Endothelial cell of umbilical vein (primary cell): ENCODE data around the gene TRIM14. TPM values are rescaled to one million over a fixed set of nuclear protein-coding genes. Genes with fewer than 3 reads are reported as not detected.

Experiments used
- BruUV-seq: library from RNA; stranded (reverse); fragments of 400-500 nt; replicated peaks from 2 replicates; lab custom pipeline; 2021; lab: Mats Ljungman, UMichigan
- CTCF ChIA-PET: fragments of 300-600, 350-600 bp; sonication (Branson Sonifier 250); formaldehyde crosslinking; loops from one replicate; lab custom pipeline; 2021; ENCODE audit warnings: antibody characterized with exemption, inconsistent platforms; lab: Charles Lee
- POLR2A ChIA-PET: fragments of 300-600, 350-600 bp; sonication (Branson Sonifier 250); formaldehyde crosslinking; loops from one replicate; lab custom pipeline; 2021; ENCODE audit warnings: antibody characterized with exemption, inconsistent platforms; lab: Charles Lee
- DNase-seq: peaks from one replicate; pipeline ENCODE4 v3.0.0-alpha.2; 2011; ENCODE audit warnings: low read depth, low spot score
- FAIRE-seq: peaks from 2 replicates; lab custom pipeline; 2011; peaks lifted over from hg19 to GRCh38; lab: Jason Lieb, UNC
- H2AFZ ChIP-seq: 2 replicates; pipeline ENCODE4 v1.6.0; 2012; ENCODE audit warnings: low read depth, low read length, control low read depth, inconsistent platforms
- H3K27ac ChIP-seq: 2 replicates; pipeline ENCODE4 v1.5.1; 2011; ENCODE audit warnings: low read depth, mild to moderate bottlenecking, control low read depth, low read length, moderate library complexity; ENCODE audit not compliant: insufficient read depth
- H3K27me3 ChIP-seq, 2 experiments: 2 replicates each; pipeline versions ENCODE4 v1.6.0 to v1.6.1; 2011; ENCODE audit warnings: low read length in 2 of 2, mixed read lengths in 1 of 2; ENCODE audit not compliant: control insufficient read depth in 2 of 2, insufficient read depth in 2 of 2
- H3K36me3 ChIP-seq, 2 experiments: 2 replicates in 1 of 2; 3 replicates in 1 of 2; pipeline ENCODE4 v1.5.1; 2011; ENCODE audit warnings: low read length in 2 of 2, mild to moderate bottlenecking in 1 of 2, moderate library complexity in 1 of 2; ENCODE audit not compliant: control insufficient read depth in 2 of 2, insufficient read depth in 2 of 2; ENCODE audit errors: extremely low read depth in 1 of 2
- H3K4me1 ChIP-seq: 3 replicates; pipeline ENCODE4 v1.5.1; 2011; ENCODE audit warnings: mild to moderate bottlenecking, low read length; ENCODE audit not compliant: control insufficient read depth, insufficient read depth; ENCODE audit errors: extremely low read depth
- H3K4me2 ChIP-seq: 2 replicates; pipeline ENCODE4 v1.6.1; 2011; ENCODE audit warnings: low read length, control low read depth, mixed read lengths; ENCODE audit not compliant: insufficient read depth
- H3K4me3 ChIP-seq, 3 experiments: fragments of 200-600 bp in 1 of 3; sonication (generic), shearing (Covaris generic) in 1 of 3; replicated peaks in 1 of 3; 2 replicates each; pipeline ENCODE4 v1.5.1; 2011 to 2016; ENCODE audit warnings: control low read depth in 3 of 3, low read length in 3 of 3, mild to moderate bottlenecking in 2 of 3, inconsistent platforms in 1 of 3, low read depth in 1 of 3, moderate library complexity in 1 of 3; ENCODE audit not compliant: insufficient read depth in 1 of 3
- H3K79me2 ChIP-seq: 2 replicates; pipeline ENCODE4 v1.6.0; 2012; ENCODE audit warnings: low read length, inconsistent platforms; ENCODE audit not compliant: control insufficient read depth, insufficient read depth
- H3K9ac ChIP-seq: replicated peaks from 2 replicates; pipeline ENCODE3; 2011; ENCODE audit warnings: low read length, control low read depth; ENCODE audit not compliant: insufficient read depth; ENCODE audit errors: extremely low read depth
- H3K9me1 ChIP-seq: replicated peaks from 3 replicates; pipeline ENCODE4 v1.6.0; 2011; ENCODE audit warnings: mild to moderate bottlenecking, low read length; ENCODE audit not compliant: control insufficient read depth, insufficient read depth; ENCODE audit errors: extremely low read depth
- H3K9me3 ChIP-seq: replicated peaks from 2 replicates; pipeline ENCODE4 v1.5.1; 2012; ENCODE audit warnings: low read length, inconsistent platforms; ENCODE audit not compliant: control insufficient read depth, insufficient read depth
- H4K20me1 ChIP-seq: replicated peaks from 2 replicates; pipeline ENCODE3; 2011; ENCODE audit warnings: mild to moderate bottlenecking, low read length; ENCODE audit not compliant: control insufficient read depth, insufficient read depth; ENCODE audit errors: extremely low read depth
- EZH2 ChIP-seq: IDR thresholded peaks from 2 replicates; pipeline ENCODE4 v1.6.1; 2012; ENCODE audit warnings: borderline replicate concordance, low read depth, mild to moderate bottlenecking, moderate library complexity, low read length, inconsistent platforms; ENCODE audit not compliant: severe bottlenecking
- FOS ChIP-seq: IDR thresholded peaks from 2 replicates; pipeline ENCODE4 v1.6.1; 2011; ENCODE audit warnings: mild to moderate bottlenecking, low read length, moderate library complexity, borderline replicate concordance; ENCODE audit not compliant: insufficient read depth
- GATA2 ChIP-seq: IDR thresholded peaks from 2 replicates; pipeline ENCODE4 v1.7.0; 2011; ENCODE audit warnings: low read depth, mild to moderate bottlenecking, moderate library complexity, mixed read lengths, low read length; ENCODE audit not compliant: insufficient read length, insufficient read depth
- JUN ChIP-seq: IDR thresholded peaks from 2 replicates; pipeline ENCODE4 v1.6.1; 2011; ENCODE audit warnings: borderline replicate concordance, low read depth; ENCODE audit not compliant: insufficient read length, insufficient read depth
- MYC ChIP-seq: IDR thresholded peaks from one replicate; pipeline ENCODE4 v1.6.1; 2011; ENCODE audit warnings: mild to moderate bottlenecking, low read depth, low read length
- POLR2A ChIP-seq: IDR thresholded peaks from 2 replicates; pipeline ENCODE4 v1.6.1; 2012; ENCODE audit warnings: low read depth, mild to moderate bottlenecking, control low read depth, low read length
- POLR2AphosphoS5 ChIP-seq: IDR thresholded peaks from 2 replicates; pipeline ENCODE4 v1.6.1; 2012; ENCODE audit warnings: low read depth, mild to moderate bottlenecking, control low read depth, low read length, moderate library complexity; ENCODE audit not compliant: insufficient read depth
- dilution Hi-C: fragments of 300-500 bp; cut with MboI; formaldehyde crosslinking; loops from one replicate; pipeline ENCODE4 v1.15.0; 2019; ENCODE audit warnings: low sequenced_read_pairs; ENCODE audit not compliant: extremely low pct_ligation_motif_present
- intact Hi-C: fragments of 100-400 bp; cut with micrococcal nuclease; formaldehyde crosslinking; loops from one replicate; pipeline ENCODE4 v1.10.0; 2022
- polyA plus RNA-seq, 4 experiments: library from polyadenylated mRNA; depleted of rRNA in 3 of 4; stranded (reverse) in 3 of 4; unstranded in 1 of 4; fragments of >200 nt; gene quantifications; 2 replicates each; pipeline versions ENCODE4 v1.2.1 to v1.2.3, GENCODE V29; 2011 to 2012; ENCODE audit warnings: missing spikeins in 1 of 4
- total RNA-seq: library from RNA; stranded (reverse); gene quantifications from 2 replicates; pipeline ENCODE4 v1.2.3, GENCODE V29; 2021
- TF ChIP-seq, protein P1 (sequence below), 2 donors: IDR thresholded peaks; 1 replicate in 1 of 2; 2 replicates in 1 of 2; pipeline ENCODE4 v1.5.1; 2011; ENCODE audit warnings: low read length in 2 of 2, mild to moderate bottlenecking in 2 of 2, moderate library complexity in 2 of 2, control low read depth in 1 of 2, inconsistent platforms in 1 of 2, low read depth in 1 of 2; ENCODE audit not compliant: insufficient read depth in 1 of 2; ENCODE audit errors: extremely low read depth in 1 of 2
- TF ChIP-seq, protein P2 (sequence below): IDR thresholded peaks from 2 replicates; pipeline ENCODE4 v1.6.1; 2011; ENCODE audit not compliant: insufficient read depth, insufficient read length

TRIM14 gene
- total and polyA plus RNA-seq, 2 donors (not counting 3 experiments of a cell fraction or from before 2014, with no cell fraction given), result 4.8 to 10.7 TPM

DNA sequence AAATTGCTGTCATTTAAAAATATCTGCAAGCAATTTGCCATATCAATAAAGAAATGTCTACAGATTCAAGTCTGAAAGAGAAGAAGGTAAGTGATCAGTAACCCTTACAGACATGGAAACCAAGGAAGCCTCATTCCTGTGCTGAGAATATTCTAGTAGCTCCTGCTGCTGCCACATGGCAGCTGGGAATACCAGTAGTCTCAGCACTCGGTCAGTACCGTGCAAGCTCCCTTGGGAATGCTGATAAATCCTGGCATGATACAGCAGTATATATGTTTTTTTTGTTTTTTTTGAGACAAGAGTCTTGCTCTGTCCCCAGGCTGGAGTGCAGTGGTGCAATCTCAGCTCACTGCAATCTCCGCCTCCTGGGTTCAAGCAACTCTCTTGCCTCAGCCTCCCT lies 34.6 kb downstream of the TRIM14 start:
- Histone ChIP-seq H3K4me2 (no peak overlapping the region), H3K27ac (no peak overlapping the region), H3K4me1 (peaks cover 15% of the 10 kb centered on the region), H3K27me3 (no peaks in the 10 kb centered on the region), H2AFZ (no peak overlapping the region), H3K79me2 (no peaks in the 10 kb centered on the region), H3K36me3 (peaks cover 5 to 15% of the 10 kb centered on the region in 2 experiments), H3K4me3 (no peak overlapping the region), H4K20me1 (no peaks in the 10 kb centered on the region), H3K9me1 (no peaks in the 10 kb centered on the region), H3K9me3 (no peaks in the 10 kb centered on the region), H3K9ac (no peak overlapping the region)
- DNase-seq (no peak), FAIRE-seq (no peak)
- intact Hi-C loops, result no loop called here
- ChIA-PET CTCF (interaction anchor here (0.7 to 1.0 kb wide), 2 partner anchors 11 to 19 kb away, joined by 3 to 7 read pairs; no protein-coding TSS in a partner anchor), POLR2A (no interaction called here)
- TF ChIP-seq POLR2A (no peak), MYC (no peak), JUN (no peak), EZH2 (no peak), FOS (no peak), GATA2 (no peak), POLR2AphosphoS5 (no peak)
- TF ChIP-seq, protein P1, sequence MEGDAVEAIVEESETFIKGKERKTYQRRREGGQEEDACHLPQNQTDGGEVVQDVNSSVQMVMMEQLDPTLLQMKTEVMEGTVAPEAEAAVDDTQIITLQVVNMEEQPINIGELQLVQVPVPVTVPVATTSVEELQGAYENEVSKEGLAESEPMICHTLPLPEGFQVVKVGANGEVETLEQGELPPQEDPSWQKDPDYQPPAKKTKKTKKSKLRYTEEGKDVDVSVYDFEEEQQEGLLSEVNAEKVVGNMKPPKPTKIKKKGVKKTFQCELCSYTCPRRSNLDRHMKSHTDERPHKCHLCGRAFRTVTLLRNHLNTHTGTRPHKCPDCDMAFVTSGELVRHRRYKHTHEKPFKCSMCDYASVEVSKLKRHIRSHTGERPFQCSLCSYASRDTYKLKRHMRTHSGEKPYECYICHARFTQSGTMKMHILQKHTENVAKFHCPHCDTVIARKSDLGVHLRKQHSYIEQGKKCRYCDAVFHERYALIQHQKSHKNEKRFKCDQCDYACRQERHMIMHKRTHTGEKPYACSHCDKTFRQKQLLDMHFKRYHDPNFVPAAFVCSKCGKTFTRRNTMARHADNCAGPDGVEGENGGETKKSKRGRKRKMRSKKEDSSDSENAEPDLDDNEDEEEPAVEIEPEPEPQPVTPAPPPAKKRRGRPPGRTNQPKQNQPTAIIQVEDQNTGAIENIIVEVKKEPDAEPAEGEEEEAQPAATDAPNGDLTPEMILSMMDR (IDR thresholded peaks at IDR 0.05; ENCODE audit: extremely low read depth in 1 of 2, insufficient read depth in 1 of 2, low read depth in 1 of 2, low read length in 2 of 2), result no peak
- TF ChIP-seq, protein P2, sequence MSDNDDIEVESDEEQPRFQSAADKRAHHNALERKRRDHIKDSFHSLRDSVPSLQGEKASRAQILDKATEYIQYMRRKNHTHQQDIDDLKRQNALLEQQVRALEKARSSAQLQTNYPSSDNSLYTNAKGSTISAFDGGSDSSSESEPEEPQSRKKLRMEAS, result no peak
- dilution Hi-C loops, result no loop called here
- TSS peak; percentile 12 for BruUV-seq
